GM12801 (cell line): ENCODE measurements around the gene WDR6.

Experiments used
- TF ChIP-seq, protein P1 (sequence below): IDR thresholded peaks from one replicate; pipeline ENCODE4 v1.5.1; 2011; ENCODE audit warnings: control low read depth; ENCODE audit not compliant: insufficient read length; ENCODE audit errors: extremely low read depth

Gene WDR6

DNA sequence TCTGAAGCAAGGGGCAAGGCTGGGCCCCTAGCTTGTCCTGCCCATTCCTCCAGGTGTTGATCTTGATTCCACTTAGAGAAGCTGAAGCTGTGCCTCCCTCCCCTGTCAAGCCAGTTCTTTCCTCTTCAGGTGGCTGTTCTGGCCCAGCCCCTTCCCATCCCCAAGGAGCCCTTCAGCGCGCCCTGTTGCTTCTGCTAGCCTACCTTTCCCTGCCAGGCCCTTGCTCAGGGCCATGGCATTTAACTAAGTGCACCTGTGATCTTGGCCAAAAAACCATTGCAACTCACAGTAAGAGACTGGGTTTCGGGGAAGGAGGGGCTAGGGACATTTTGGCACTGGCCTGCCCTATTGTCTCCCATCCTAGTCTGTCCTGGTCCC, 1.9 kb upstream of the WDR6 start:
- TF ChIP-seq, protein P1, sequence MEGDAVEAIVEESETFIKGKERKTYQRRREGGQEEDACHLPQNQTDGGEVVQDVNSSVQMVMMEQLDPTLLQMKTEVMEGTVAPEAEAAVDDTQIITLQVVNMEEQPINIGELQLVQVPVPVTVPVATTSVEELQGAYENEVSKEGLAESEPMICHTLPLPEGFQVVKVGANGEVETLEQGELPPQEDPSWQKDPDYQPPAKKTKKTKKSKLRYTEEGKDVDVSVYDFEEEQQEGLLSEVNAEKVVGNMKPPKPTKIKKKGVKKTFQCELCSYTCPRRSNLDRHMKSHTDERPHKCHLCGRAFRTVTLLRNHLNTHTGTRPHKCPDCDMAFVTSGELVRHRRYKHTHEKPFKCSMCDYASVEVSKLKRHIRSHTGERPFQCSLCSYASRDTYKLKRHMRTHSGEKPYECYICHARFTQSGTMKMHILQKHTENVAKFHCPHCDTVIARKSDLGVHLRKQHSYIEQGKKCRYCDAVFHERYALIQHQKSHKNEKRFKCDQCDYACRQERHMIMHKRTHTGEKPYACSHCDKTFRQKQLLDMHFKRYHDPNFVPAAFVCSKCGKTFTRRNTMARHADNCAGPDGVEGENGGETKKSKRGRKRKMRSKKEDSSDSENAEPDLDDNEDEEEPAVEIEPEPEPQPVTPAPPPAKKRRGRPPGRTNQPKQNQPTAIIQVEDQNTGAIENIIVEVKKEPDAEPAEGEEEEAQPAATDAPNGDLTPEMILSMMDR, result no peak

DNA sequence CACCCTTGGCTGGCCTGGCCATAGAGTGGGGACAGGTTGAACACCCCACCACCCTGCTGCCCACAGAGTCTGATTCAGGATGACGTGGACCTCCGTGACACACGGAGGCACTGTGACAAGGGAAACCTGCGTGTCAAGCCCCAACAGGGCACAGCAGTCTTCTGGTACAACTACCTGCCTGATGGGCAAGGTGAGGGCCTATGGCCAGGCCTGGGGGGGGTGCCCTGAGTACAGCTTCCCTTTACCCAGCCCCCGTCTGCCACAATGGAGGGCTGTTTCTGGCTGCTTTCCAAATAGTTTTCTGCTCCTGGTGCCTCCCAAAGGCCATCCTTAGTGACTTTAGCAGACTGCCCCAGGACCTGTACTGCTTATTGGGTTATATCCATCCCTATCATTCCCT, 1.2 kb upstream of the WDR6 start:
- TF ChIP-seq, protein P1, result no peak

DNA sequence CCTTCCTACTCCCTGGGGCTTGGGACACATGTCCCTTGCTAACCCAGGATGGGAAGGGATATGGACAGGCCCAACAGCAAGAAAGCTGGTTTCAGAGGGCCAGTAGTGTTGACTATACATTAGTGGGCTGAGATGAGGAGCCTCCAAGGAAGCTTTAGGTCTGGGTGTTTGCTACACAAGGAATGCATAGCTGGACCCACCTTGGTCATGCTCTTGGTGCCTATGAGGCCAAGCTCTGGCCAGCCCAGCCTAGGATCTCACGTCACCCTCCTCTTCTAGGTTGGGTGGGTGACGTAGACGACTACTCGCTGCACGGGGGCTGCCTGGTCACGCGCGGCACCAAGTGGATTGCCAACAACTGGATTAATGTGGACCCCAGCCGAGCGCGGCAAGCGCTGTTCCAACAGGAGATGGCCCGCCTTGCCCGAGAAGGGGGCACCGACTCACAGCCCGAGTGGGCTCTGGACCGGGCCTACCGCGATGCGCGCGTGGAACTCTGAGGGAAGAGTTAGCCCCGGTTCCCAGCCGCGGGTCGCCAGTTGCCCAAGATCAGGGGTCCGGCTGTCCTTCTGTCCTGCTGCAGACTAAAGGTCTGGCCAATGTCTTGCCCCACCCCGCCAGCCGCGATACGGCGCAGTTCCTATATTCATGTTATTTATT, 653 bp upstream of the WDR6 start:
- TF ChIP-seq, protein P1, result no peak

DNA sequence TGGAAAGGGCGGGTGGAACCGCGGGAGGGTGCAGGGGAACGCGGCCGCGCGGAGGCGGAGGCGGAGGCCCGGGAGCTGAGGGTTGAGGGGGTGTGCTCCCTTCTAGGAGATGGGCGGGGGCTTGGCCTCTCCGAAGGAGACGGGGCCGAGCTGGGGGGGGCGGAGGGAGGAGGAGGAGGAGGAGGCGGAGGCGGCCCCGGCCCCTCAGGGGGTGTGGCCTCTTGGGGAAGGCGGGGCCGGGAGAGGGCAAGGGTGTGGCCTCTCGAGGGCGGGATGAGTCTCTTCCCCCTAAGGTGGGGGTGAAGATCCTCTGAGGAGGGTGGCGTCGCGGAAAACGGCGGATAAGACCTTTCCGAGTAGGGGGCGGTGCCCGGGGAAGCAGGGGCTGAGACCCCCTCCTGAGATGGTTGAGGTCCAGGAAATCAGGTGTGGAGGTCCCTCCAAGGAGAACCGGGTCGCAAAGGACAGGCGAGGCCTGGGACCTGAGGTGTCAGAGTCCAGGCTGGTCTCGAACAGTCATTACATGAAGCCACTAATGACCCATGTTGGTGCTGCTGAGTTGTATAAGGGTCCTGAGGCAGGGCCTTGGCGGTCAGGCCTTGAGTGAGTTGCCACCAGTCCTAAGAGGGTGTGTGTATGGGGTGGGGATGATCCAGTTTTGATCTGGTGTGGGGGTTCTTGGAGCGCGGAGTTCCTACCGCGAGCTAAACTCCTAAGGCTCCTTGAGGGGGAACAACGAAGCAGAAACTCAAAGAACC, 759 bp downstream of the WDR6 start:
- TF ChIP-seq, protein P1, result no peak

DNA sequence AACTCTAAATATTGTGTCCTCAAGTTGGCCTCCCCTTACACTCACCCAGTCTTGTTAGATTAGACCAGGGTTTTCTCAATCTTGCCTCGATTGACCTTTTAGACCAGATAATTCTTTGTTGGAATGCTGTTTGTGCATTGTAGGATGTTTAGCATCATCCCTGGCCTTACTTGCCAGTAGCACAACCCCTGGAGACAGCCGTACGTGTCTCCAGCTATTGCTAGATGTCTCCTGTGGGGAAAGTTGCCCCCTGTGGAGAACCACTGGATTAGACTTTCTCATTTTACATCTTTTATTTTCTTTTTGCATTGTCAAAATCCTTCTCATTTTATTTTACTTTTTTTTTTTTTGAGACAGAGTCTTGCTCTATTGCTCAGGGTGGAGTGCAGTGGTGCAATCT, 2.2 kb downstream of the WDR6 start:
- TF ChIP-seq, protein P1, result no peak

DNA sequence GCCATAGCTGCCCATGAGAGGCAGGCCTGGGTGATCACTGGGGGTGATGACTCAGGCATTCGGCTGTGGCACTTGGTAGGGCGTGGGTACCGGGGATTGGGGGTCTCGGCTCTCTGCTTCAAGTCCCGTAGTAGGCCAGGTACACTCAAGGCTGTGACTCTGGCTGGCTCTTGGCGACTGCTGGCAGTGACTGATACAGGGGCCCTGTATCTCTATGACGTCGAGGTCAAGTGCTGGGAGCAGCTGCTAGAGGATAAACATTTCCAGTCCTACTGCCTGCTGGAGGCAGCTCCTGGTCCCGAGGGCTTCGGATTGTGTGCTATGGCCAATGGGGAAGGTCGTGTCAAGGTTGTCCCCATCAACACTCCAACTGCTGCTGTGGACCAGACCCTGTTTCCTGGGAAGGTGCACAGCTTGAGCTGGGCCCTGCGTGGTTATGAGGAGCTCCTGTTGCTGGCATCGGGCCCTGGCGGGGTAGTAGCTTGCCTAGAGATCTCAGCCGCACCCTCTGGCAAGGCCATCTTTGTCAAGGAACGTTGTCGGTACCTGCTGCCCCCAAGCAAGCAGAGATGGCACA, 5.3 kb downstream of the WDR6 start:
- TF ChIP-seq, protein P1, result no peak

DNA sequence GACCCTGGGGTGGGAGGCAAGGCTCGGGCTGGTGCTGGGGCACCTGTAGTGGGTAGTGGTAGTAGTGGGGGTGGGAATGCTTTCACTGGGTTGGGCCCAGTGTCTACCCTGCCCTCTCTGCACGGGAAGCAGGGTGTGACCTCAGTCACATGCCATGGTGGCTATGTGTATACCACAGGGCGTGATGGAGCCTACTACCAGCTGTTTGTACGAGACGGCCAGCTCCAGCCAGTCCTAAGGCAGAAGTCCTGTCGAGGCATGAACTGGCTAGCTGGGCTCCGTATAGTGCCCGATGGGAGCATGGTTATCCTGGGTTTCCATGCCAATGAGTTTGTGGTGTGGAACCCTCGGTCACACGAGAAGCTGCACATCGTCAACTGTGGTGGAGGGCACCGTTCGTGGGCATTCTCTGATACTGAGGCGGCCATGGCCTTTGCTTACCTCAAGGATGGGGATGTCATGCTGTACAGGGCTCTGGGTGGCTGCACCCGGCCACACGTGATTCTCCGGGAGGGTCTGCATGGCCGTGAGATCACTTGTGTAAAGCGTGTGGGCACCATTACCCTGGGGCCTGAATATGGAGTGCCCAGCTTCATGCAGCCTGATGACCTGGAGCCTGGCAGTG, 6.0 kb downstream of the WDR6 start:
- TF ChIP-seq, protein P1, result no peak
